ENCODE results near the gene DIAPH2. TPM values are rescaled to one million over a fixed set of nuclear protein-coding genes. Genes with fewer than 3 reads are reported as not detected.

The DIAPH2 gene
- polyA plus RNA-seq, 4 donors, result 7.3 to 11.8 (median 9.4) TPM

- no peak for DNase-seq (ENCODE audit: low read depth in 4 of 4, low spot score in 3 of 4)
Observed at GRCh38 chrX:96919672-96920071, 235.0 kb downstream of the DIAPH2 start.

DNA sequence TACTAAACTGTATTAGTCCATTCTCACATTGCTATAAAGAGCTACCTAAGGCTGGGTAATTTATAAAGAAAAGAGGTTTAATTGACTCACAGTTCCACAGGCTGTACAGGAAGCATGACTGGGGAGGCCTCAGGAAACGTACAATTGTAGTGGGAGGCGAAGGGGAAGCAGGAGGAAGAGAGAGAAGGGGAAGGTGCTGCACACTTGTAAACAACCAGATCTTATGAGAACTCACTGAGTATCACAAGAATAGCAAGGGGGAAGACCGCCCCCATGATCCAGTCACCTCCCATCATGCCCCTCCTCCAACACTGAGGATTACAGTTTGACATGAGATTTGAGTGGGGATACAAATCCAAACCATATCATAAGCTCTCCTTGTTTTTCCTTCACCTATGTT is 239.9 kb downstream of the DIAPH2 start:
- no peak for DNase-seq (ENCODE audit: low read depth in 4 of 4, low spot score in 3 of 4)

GRCh38 chrX:96929036-96929435 is 244.4 kb downstream of the DIAPH2 start:
- DNase-seq (ENCODE audit: low read depth in 4 of 4, low spot score in 3 of 4), result no peak

- DNase-seq (ENCODE audit: low read depth in 4 of 4, low spot score in 3 of 4), result no peak
Observed at GRCh38 chrX:96957718-96958117, 273.1 kb downstream of the DIAPH2 start.

DNA sequence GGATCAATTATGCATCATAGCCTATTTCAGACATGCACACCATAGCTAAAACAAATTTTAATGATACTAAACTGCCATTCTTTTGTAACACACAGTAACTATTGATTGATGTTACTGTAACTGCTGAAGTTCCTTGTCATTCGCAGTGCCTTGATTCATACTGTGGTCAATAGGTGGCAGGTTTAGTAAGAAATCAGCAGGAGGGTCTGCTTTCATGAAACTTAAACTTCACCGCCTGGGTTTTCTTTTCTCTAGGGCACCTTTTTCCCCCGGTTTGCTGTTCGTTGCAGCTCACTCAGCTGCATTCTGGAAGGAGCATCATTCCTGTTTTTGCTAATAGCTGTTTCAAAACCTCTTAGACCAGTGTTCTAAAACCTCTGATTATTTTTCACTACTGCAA is 287.2 kb downstream of the DIAPH2 start:
- DNase-seq (ENCODE audit: low read depth in 4 of 4, low spot score in 3 of 4), result no peak

GRCh38 chrX:96978906-96979305 is 294.3 kb downstream of the DIAPH2 start:
- DNase-seq (ENCODE audit: low read depth in 4 of 4, low spot score in 3 of 4), result no peak

DNA sequence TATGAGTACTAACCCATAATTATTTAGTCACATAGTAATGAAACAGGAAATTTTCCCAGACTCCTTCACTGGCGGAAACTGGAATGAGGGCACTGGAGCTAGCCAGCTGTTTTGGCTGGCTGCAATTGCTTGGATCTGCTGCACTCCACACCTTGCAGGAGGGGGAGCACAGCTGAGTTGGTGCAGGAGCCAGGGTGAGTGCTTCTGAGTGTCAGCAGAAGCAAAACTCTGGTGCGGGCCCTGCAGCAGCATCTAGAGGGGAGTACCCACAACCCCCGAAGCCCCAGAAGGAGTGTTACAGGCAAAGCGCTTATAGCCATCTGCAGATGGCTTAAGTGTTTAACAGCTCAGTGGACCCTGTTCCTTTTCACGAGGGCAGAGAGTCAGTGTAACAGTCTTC is 295.1 kb downstream of the DIAPH2 start:
- DNase-seq (ENCODE audit: low read depth in 4 of 4, low spot score in 3 of 4), result no peak

DNA sequence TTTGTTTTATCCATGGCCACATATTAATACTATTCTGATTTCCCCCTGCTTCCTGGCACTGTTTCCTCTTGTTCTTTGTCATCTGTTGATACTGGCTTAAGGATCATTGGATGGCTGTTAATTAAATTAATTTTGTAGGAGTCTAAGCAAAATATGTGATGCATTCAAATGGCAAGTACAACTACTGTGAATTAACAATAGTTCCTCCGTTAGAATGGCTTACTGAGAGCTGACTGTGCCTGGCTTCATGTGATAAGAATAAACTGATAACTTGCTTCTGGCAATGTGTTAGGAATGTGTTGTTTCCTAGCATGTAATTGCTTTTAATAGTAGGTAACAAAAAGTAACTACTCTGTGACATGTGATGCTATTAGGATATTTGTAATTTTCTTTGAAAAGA is 297.5 kb downstream of the DIAPH2 start:
- no peak for DNase-seq (ENCODE audit: low read depth in 4 of 4, low spot score in 3 of 4)

DNA sequence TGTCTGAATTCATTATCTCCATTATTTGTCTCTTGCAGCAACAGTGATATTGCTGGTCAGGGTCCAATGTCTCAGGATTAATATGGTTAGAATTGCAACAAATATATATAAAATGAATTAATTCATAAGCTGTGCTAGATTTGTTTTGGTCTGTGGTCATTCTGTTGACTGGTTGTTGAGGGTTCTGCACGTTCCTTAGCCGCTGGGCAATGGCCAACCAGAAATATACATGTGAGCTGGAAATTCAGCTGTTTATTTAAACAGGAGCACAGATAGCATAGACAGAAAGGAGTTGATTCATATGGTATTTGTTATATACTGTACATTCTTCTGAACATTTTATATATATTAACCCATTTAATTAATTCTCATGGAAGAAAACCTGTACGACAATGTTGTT is 299.9 kb downstream of the DIAPH2 start:
- no peak for DNase-seq (ENCODE audit: low read depth in 4 of 4, low spot score in 3 of 4)

- no peak for DNase-seq (ENCODE audit: low read depth in 4 of 4, low spot score in 3 of 4)
Observed at GRCh38 chrX:96985046-96985445, 300.4 kb downstream of the DIAPH2 start.

DNA sequence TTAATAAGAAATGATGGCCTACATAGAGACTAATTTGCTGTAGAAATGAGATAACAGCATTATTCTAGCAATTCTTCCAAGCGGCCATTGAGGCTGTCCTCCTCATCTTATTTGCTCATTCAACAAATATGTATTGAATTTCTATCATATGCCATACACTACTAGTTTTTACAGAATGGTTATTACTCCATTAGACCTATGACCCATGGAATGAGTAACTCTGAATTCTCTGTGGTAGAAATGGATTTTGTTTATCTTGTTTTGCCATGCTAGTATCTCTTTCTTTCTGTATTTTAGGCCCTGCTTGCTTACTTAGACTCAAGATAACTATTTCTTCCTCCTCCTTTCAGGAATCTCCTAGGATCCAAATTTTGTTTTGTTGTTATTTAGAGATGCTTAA is 302.6 kb downstream of the DIAPH2 start:
- no peak for DNase-seq (ENCODE audit: low read depth in 4 of 4, low spot score in 3 of 4)

DNA sequence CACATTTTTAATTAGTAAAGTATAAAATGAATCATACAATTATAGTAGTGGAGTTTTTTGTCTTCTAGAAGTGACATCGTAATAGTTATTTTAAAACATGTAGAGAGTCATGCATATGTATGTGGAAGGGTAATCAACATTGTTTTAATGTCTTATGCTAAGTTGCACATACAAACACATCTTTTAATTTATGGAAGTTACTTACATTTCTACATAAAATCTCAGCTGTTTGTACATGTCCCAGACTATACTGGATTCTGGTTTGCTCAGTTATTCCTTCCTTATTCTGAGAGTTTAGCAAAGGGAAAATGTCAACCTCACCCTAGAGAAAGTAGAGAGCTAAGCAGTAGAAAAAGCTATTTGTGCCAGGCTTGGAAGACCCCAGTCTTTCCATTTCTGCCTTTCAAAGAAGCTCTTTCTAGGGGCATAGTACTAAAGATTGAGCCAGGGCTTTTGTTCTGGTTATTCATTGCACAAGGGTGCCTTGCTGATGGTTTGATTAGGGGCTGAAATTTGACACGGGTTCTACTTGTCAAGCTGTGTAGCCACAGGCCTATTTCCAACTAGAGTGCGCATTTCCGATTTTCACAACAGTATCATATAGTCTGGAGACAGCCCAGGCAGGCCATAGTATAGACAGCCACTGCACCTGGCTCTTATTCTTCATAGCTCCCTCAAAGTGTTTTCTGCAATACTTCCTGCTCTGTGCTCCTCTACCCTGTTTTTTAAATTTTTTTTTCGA is 305.4 kb downstream of the DIAPH2 start:
- DNase-seq (ENCODE audit: low read depth in 4 of 4, low spot score in 3 of 4), result no peak

DNA sequence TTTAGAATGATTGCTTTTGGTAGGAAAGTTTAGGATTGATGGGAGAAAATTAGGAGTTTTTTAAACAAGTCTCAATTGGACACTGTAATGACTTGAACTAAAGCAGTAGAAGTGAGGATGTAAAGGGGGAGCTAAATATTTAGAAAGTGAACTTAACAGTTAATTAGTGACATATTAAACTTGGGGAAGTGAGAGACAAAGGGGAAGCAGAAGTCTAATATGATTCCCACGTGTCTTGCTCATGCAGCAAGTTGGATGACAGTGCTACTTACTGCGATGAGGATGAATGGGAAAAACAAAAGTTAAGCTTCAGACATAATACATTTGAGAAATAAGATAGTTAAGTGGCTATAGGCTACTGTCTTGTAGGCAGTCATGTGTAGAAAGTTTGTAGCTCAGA is 309.5 kb downstream of the DIAPH2 start:
- no peak for DNase-seq (ENCODE audit: low read depth in 4 of 4, low spot score in 3 of 4)

GRCh38 chrX:96997196-96997595 is 312.6 kb downstream of the DIAPH2 start:
- no peak for DNase-seq (ENCODE audit: low read depth in 4 of 4, low spot score in 3 of 4)

GRCh38 chrX:97000682-97001368 is 316.2 kb downstream of the DIAPH2 start:
- no peak for DNase-seq (ENCODE audit: low read depth in 4 of 4, low spot score in 3 of 4)

- DNase-seq (ENCODE audit: low read depth in 4 of 4, low spot score in 3 of 4), result no peak
Observed at GRCh38 chrX:97006167-97006566, 321.5 kb downstream of the DIAPH2 start.

GRCh38 chrX:97009391-97009790 is 324.7 kb downstream of the DIAPH2 start:
- DNase-seq (ENCODE audit: low read depth in 4 of 4, low spot score in 3 of 4), result no peak

DNA sequence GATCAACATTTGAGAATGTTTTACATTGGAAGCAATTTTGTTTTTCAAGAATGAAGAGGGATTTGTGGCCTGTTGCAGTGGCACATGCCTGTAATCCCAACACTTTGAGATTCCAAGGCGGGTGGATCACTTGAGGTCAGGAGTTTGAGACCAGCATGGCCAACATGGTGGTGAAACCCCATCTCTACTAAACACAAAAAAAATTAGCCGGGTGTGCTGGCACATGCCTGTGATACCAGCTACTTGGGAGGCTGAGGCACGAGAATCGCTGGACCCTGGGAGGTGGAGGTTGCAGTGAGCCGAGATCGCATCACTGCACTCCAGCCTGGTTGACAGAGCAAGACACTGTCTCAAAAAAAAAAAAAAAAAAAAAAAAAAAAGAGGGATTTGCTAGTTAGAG is 326.9 kb downstream of the DIAPH2 start:
- DNase-seq (ENCODE audit: low read depth in 4 of 4, low spot score in 3 of 4), result no peak

DNA sequence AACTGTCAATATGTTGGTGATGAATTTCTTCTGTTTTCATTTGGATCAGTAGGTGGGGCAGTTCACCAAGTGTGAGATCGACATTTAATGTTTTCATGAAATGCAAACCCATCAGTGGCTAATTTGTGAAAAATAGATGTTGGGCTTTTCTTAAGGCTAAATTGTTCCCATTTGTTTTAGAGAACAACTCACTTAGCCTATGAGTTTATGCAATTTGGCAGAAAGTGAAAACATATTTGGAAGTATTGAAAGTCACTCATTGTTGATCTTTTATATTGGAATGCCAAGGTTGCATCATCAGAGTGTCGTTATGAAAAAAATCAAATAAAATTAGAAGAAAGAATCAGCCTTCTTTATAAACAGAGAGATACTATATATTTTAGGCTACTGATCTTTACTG is 331.5 kb downstream of the DIAPH2 start:
- DNase-seq (ENCODE audit: low read depth in 4 of 4, low spot score in 3 of 4), result no peak

- DNase-seq (ENCODE audit: low read depth in 4 of 4, low spot score in 3 of 4), result no peak
Observed at GRCh38 chrX:97021680-97022079, 337.0 kb downstream of the DIAPH2 start.

GRCh38 chrX:97026406-97026805 is 341.8 kb downstream of the DIAPH2 start:
- DNase-seq (ENCODE audit: low read depth in 4 of 4, low spot score in 3 of 4), result no peak

- DNase-seq (ENCODE audit: low read depth in 4 of 4, low spot score in 3 of 4), result no peak
Observed at GRCh38 chrX:97027384-97027922, 342.8 kb downstream of the DIAPH2 start.

Measured in left renal pelvis (tissue), 4 donors.